Measurements from ENCODE around the gene BLTP3A.

Gene BLTP3A

GRCh38 chr6:34839666-34840352 lies 47.9 kb downstream of the BLTP3A start:
- Histone ChIP-seq H3K4me1 (ENCODE audit: insufficient read depth, low read length) (no peaks in the 10 kb centered on the region), H3K27me3 (ENCODE audit: insufficient read depth, low read length) (no peaks in the 10 kb centered on the region), H3K9me3 (ENCODE audit: insufficient read depth, low read depth, low read length) (no peaks in the 10 kb centered on the region), H3K27ac (ENCODE audit: low read length) (no peak overlapping the region), H3K4me3 (ENCODE audit: low read length) (no peak overlapping the region), H3K9ac (ENCODE audit: low read depth, low read length) (no peak overlapping the region), H3K36me3 (ENCODE audit: insufficient read depth, low read depth, low read length) (peaks cover 31% of the 10 kb centered on the region)
